ENCODE results near the gene TFRC.
"Not testable (repeated sequence)": the region's sequence is repeated elsewhere in the genome, so short reads cannot be mapped to it uniquely, and the experiment has no call there.

The TFRC gene

GRCh38 chr3:196004359-196005052 lies 77.4 kb downstream of the TFRC start:
- DNase-seq (ENCODE audit: low read depth), result not testable (repeated sequence)

GRCh38 chr3:196003611-196004010 lies 78.3 kb downstream of the TFRC start:
- DNase-seq (ENCODE audit: low read depth), result no peak

- not testable (repeated sequence) for DNase-seq (ENCODE audit: low read depth)
Measured at GRCh38 chr3:196002721-196003120, 79.2 kb downstream of the TFRC start.

DNA sequence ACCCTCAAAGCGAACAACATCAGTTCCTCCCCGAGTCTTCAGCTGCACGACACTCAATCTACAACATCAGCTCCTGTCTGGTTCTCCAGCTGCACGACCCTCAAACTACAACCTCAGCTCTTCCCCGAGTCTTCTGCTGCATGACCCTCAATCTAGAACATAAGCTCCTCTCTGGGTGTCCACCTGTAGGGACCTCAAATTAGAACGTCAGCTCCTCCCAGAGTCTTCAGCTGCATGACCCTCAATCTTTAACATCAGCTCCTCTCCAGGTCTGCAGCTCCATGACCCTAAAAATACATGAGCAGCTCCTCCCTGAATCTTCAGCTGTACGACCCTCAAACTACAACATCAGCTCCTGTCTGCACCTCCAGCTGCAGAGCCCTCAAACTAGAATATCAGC lies 80.7 kb downstream of the TFRC start:
- DNase-seq (ENCODE audit: low read depth), result not testable (repeated sequence)

DNA sequence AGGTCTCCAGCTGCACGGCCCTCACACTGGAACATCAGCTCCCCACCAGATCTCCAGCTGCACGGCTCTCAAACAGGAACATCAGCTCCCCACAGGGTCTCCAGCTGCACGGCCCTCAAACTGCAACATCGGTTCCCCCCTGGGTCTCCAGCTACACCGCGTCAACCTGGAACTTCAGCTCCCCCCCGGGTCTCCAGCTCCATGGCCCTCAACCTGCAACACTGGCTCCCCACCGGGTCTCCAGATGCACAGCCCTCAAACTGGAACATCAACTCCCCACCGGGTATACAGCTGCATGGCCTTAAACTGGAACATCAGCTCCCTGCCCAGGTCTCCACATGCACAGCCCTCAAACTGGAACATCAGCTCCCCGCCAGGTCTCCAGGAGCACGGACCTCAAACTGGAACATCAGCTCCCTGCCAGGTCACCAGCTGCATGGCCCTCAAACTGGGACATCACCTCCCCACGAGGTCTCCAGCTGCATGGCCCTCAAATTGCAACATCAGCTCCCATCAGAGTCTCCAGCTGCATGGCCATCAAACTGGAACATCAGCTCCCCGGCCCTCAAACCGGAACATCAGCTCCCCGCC lies 81.4 kb downstream of the TFRC start:
- not testable (repeated sequence) for DNase-seq (ENCODE audit: low read depth)

DNA sequence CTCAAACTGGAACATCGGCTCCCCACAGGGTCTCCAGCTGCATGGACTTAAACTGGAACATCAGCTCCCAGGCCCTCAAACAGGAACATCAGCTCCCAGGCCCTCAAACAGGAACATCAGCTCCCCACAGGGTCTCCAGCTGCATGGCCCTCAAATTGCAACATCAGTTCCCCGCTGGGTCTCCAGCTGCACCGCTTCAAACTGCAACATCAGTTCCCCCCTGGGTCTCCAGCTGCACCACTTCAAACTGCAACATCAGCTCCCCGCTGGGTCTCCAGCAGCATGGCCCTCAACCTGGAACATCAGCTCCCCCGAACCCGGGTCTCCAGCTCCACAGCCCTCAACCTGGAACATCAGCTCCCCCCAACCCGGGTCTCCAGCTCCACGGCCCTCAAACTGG lies 82.0 kb downstream of the TFRC start:
- no peak for DNase-seq (ENCODE audit: low read depth)
